CD4-positive, alpha-beta T cell (primary cell): ENCODE results near the gene ACVR2B. TPM values are rescaled to one million over a fixed set of nuclear protein-coding genes. Genes with fewer than 3 reads are reported as not detected.

Source experiments
- ATAC-seq: fragments of 200-7000 bp; cut with Tn5 transposase; one replicate; pipeline ENCODE4 v1.10.0; 2022; ENCODE audit warnings: mild to moderate bottlenecking; ENCODE audit not compliant: poor library complexity
- CTCF ChIA-PET: fragments of 350-600 bp; sonication (Branson Sonifier 250); formaldehyde crosslinking; loops from one replicate; lab custom pipeline; 2021; ENCODE audit warnings: antibody characterized with exemption, inconsistent platforms; lab: Charles Lee
- POLR2A ChIA-PET: fragments of 350-600 bp; sonication (Branson Sonifier 250); formaldehyde crosslinking; loops from one replicate; lab custom pipeline; 2021; ENCODE audit warnings: antibody characterized with exemption, inconsistent platforms; lab: Charles Lee
- DNase-seq, 14 experiments: peaks; one replicate each; pipeline ENCODE4 v3.0.0-alpha.2; 2013 to 2020; ENCODE audit warnings: mixed read lengths in 2 of 14
- H3K27ac ChIP-seq, 2 donors: one replicate each; pipeline versions ENCODE4 v1.5.1 to v1.7.0; 2013; ENCODE audit warnings: low read length in 2 of 2, low read depth in 1 of 2, mild to moderate bottlenecking in 1 of 2
- H3K27me3 ChIP-seq, 2 experiments: 1 replicate in 1 of 2; 2 replicates in 1 of 2; pipeline versions ENCODE4 v1.6.1 to v1.7.0; 2013; ENCODE audit warnings: low read length in 2 of 2, control low read depth in 1 of 2, mild to moderate bottlenecking in 1 of 2, moderate library complexity in 1 of 2; ENCODE audit not compliant: insufficient read depth in 2 of 2, control insufficient read depth in 1 of 2
- H3K36me3 ChIP-seq: one replicate; pipeline ENCODE4 v1.6.1; 2013; ENCODE audit warnings: low read length, control low read depth; ENCODE audit not compliant: insufficient read depth
- H3K4me1 ChIP-seq: one replicate; pipeline ENCODE4 v1.6.1; 2013; ENCODE audit warnings: low read length, control low read depth; ENCODE audit not compliant: insufficient read depth
- H3K4me3 ChIP-seq: one replicate; pipeline ENCODE4 v1.5.1; 2013; ENCODE audit warnings: mild to moderate bottlenecking, low read length, moderate library complexity
- H3K9me3 ChIP-seq, 2 experiments: 1 replicate in 1 of 2; 2 replicates in 1 of 2; pipeline versions ENCODE4 v1.6.1 to v1.7.0; 2013; ENCODE audit warnings: low read length in 2 of 2, mild to moderate bottlenecking in 2 of 2, control low read depth in 1 of 2, moderate library complexity in 1 of 2; ENCODE audit not compliant: control insufficient read depth in 1 of 2, insufficient read depth in 1 of 2
- H3K27ac Mint-ChIP-seq: one replicate; pipeline ENCODE4 v1.8.0; 2020; ENCODE audit warnings: mixed read lengths
- H3K27me3 Mint-ChIP-seq: one replicate; pipeline ENCODE4 v1.8.0; 2021; ENCODE audit warnings: mixed read lengths
- H3K36me3 Mint-ChIP-seq: one replicate; pipeline ENCODE4 v1.8.0; 2021; ENCODE audit warnings: low read depth, mixed read lengths
- H3K4me1 Mint-ChIP-seq: one replicate; pipeline ENCODE4 v1.8.0; 2021; ENCODE audit warnings: low read depth, mixed read lengths
- H3K4me3 Mint-ChIP-seq: one replicate; pipeline ENCODE4 v1.8.0; 2020; ENCODE audit warnings: mild to moderate bottlenecking, mixed read lengths
- H3K9me3 Mint-ChIP-seq: one replicate; pipeline ENCODE4 v1.8.0; 2020; ENCODE audit warnings: mixed read lengths
- intact Hi-C, 2 experiments: fragments of 100-400 bp; cut with DNase I in 1 of 2; cut with micrococcal nuclease in 1 of 2; formaldehyde crosslinking; loops; one replicate each; pipeline versions ENCODE4 v1.15.1 to v1.9.0; 2023 to 2025; cut with DNase I, micrococcal nuclease
- total RNA-seq, 174 experiments: library from RNA in 2 of 174; stranded (reverse) in 2 of 174; gene quantifications; one replicate each; pipeline ENCODE4 v1.2.3 and lab custom pipeline; 2021 to 2026
- TF ChIP-seq, protein P1 (sequence below): fragments of 200-600 bp; IDR thresholded peaks from one replicate; pipeline ENCODE4 v1.8.0; 2022; ENCODE audit warnings: antibody characterized with exemption, mild to moderate bottlenecking

The ACVR2B gene
- total RNA-seq, 2 experiments from 2014 or later: 3.6 to 4.3 TPM

DNA sequence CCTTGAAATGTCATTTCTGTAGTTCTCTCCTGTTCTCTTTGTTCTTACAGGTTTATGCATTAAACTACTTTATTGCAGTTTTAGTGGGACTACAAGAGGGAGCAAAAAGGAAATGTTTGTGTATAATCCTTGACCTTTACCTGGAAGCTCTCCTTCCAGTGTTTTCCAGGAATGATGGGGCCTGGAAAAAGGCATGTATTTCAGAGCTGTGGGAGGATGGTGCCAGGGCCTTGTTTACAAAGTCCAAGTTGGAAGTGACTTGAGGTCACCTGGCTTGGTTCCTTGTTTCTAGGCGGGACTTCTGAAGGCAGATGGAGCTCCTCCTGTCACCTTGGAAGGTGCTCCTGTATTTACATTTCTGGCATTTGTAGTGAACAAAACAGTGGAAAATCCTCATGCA, 15.1 kb downstream of the ACVR2B start:
- Mint-ChIP-seq H3K4me1 (peaks cover 21% of the 10 kb centered on the region), H3K27me3 (no peaks in the 10 kb centered on the region), H3K9me3 (peaks cover 10% of the 10 kb centered on the region), H3K4me3 (no peak overlapping the region), H3K27ac (no peak overlapping the region), H3K36me3 (peaks cover 16% of the 10 kb centered on the region)
- peaks cover 0 to 15% of the 10 kb centered on the region in 2 experiments for H3K9me3 ChIP-seq
- DNase-seq: no peak
- H3K27ac ChIP-seq: no peak overlapping the region
- H3K27me3 ChIP-seq: no peaks in the 10 kb centered on the region
- H3K36me3 ChIP-seq: no peaks in the 10 kb centered on the region
- H3K4me1 ChIP-seq: peaks cover 16% of the 10 kb centered on the region
- ATAC-seq: no peak
- POLR2A ChIA-PET: no interaction called here
- intact Hi-C loops: no loop called here
- TF ChIP-seq, protein P1, sequence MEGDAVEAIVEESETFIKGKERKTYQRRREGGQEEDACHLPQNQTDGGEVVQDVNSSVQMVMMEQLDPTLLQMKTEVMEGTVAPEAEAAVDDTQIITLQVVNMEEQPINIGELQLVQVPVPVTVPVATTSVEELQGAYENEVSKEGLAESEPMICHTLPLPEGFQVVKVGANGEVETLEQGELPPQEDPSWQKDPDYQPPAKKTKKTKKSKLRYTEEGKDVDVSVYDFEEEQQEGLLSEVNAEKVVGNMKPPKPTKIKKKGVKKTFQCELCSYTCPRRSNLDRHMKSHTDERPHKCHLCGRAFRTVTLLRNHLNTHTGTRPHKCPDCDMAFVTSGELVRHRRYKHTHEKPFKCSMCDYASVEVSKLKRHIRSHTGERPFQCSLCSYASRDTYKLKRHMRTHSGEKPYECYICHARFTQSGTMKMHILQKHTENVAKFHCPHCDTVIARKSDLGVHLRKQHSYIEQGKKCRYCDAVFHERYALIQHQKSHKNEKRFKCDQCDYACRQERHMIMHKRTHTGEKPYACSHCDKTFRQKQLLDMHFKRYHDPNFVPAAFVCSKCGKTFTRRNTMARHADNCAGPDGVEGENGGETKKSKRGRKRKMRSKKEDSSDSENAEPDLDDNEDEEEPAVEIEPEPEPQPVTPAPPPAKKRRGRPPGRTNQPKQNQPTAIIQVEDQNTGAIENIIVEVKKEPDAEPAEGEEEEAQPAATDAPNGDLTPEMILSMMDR: no peak
- no peak overlapping the region for H3K4me3 ChIP-seq
- CTCF ChIA-PET: no interaction called here

DNA sequence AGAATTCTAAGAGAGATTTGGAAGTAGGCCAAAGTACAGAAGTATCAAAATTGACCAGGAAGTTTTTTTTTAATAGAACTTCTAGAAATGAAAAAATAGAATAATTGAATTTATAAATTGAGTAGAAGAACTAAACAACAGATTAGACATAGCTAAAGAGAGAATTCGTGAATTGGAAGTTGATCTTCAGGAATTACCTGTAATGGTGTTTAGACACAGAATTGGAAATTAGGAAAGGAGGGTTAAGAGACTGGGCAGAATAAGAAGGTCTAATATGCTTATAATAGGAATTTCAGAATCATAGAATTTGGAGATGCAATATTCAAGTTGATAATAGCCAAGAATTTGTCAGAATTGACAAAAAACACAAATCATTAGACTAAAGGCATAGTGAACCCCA, 16.2 kb downstream of the ACVR2B start:
- H3K9me3 Mint-ChIP-seq: peaks cover 10% of the 10 kb centered on the region
- H3K27me3 ChIP-seq: no peaks in the 10 kb centered on the region
- peaks cover 16% of the 10 kb centered on the region for H3K36me3 Mint-ChIP-seq
- DNase-seq (no peak), ATAC-seq (no peak)
- H3K27me3 Mint-ChIP-seq: no peaks in the 10 kb centered on the region
- TF ChIP-seq, protein P1: no peak
- ChIA-PET CTCF (interaction anchor here (0.9 kb wide), 1 partner anchor 51 kb away, joined by 3 read pairs; no protein-coding TSS in a partner anchor), POLR2A (interaction anchor here (1.7 kb wide), 1 partner anchor 14 kb away, joined by 5 read pairs; no protein-coding TSS in a partner anchor)
- H3K36me3 ChIP-seq: no peaks in the 10 kb centered on the region
- no peak overlapping the region for H3K4me3 ChIP-seq
- H3K9me3 ChIP-seq: peaks cover 0 to 15% of the 10 kb centered on the region in 2 experiments
- H3K4me1 ChIP-seq: peaks cover 16% of the 10 kb centered on the region
- intact Hi-C loops: no loop called here
- H3K27ac ChIP-seq: no peak overlapping the region
- no peak overlapping the region for H3K4me3 Mint-ChIP-seq
- H3K4me1 Mint-ChIP-seq: peaks cover 28% of the 10 kb centered on the region
- H3K27ac Mint-ChIP-seq: no peak overlapping the region

DNA sequence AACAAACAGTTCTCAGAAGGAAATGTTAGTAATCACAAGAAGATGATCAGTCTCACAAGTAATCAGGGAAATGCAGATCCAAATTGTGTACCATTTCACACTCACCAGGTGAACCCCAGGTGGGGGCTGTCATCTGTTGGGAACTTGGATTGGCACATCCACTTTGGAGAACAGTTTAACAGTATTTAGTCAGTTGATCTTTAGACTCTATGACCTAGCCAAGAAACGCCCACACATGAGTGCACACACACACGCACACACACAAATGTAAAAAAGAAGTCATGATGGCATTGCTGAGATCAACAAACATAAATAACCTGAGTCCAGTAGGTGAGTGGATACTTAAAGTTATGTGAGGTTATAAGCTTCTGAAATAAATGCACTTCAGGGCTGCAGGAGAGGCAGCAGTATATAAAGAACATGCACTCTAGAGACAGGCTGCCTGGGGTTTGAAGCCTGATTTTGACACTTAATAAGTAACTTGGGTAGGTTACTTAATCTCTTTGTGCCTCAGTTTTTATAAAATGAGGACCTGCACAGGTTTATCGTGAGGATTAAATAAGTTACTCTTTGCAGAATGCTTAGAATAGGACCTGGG, 17.7 kb downstream of the ACVR2B start:
- peaks cover 19% of the 10 kb centered on the region for H3K4me1 ChIP-seq
- peaks cover 2% of the 10 kb centered on the region for H3K9me3 Mint-ChIP-seq
- ATAC-seq (no peak), DNase-seq (no peak)
- H3K36me3 Mint-ChIP-seq: peaks cover 9% of the 10 kb centered on the region
- ChIA-PET POLR2A (interaction anchor here (1.7 kb wide), 1 partner anchor 16 kb away, joined by 5 read pairs; no protein-coding TSS in a partner anchor), CTCF (interaction anchor here (1.3 kb wide), 1 partner anchor 9 kb away, joined by 3 read pairs; no protein-coding TSS in a partner anchor)
- H3K27me3 Mint-ChIP-seq: no peaks in the 10 kb centered on the region
- H3K4me1 Mint-ChIP-seq: peaks cover 28% of the 10 kb centered on the region
- no peak overlapping the region for H3K4me3 Mint-ChIP-seq
- H3K4me3 ChIP-seq: no peak overlapping the region
- H3K9me3 ChIP-seq: peaks cover 0 to 15% of the 10 kb centered on the region in 2 experiments
- no peaks in the 10 kb centered on the region for H3K36me3 ChIP-seq
- no peaks in the 10 kb centered on the region for H3K27me3 ChIP-seq
- no peak overlapping the region for H3K27ac ChIP-seq
- TF ChIP-seq, protein P1: no peak
- no peak overlapping the region for H3K27ac Mint-ChIP-seq
- intact Hi-C loops: no loop called here
